HEK293 (cell line): Measurements from ENCODE around the gene ISYNA1.

Experiments
- BCL11B ChIP-seq: fragments of 450-650 bp; formaldehyde crosslinking; IDR thresholded peaks from 2 replicates; pipeline ENCODE4 v1.5.1; 2016; ENCODE audit warnings: low read depth, missing biosample characterization, missing genetic modification characterization
- GLI4 ChIP-seq: fragments of 450-650 bp; formaldehyde crosslinking; IDR thresholded peaks from 2 replicates; pipeline ENCODE4 v1.5.1; 2016; ENCODE audit warnings: missing biosample characterization, missing genetic modification characterization
- GLIS2 ChIP-seq: fragments of 450-650 bp; formaldehyde crosslinking; IDR thresholded peaks from 2 replicates; pipeline ENCODE4 v1.5.1; 2016; ENCODE audit warnings: missing biosample characterization, missing genetic modification characterization
- HOXC10 ChIP-seq: sonication (generic); formaldehyde crosslinking; IDR thresholded peaks from 2 replicates; pipeline ENCODE4 v1.8.1; 2023; ENCODE audit warnings: mild to moderate bottlenecking, missing genetic modification reagents
- HOXD13 ChIP-seq: sonication (generic); formaldehyde crosslinking; IDR thresholded peaks from 2 replicates; pipeline ENCODE4 v1.8.0; 2022; ENCODE audit warnings: missing genetic modification reagents, borderline replicate concordance
- KLF16 ChIP-seq: fragments of 450-650 bp; formaldehyde crosslinking; IDR thresholded peaks from 2 replicates; pipeline ENCODE4 v1.5.1; 2017; ENCODE audit warnings: missing biosample characterization, missing genetic modification characterization
- OVOL3 ChIP-seq: fragments of 450-650 bp; formaldehyde crosslinking; IDR thresholded peaks from 2 replicates; pipeline ENCODE4 v1.5.1; 2016; ENCODE audit warnings: missing biosample characterization, missing genetic modification characterization
- PATZ1 ChIP-seq: fragments of 450-650 bp; formaldehyde crosslinking; IDR thresholded peaks from 2 replicates; pipeline ENCODE4 v1.5.1; 2016; ENCODE audit warnings: missing biosample characterization, missing genetic modification characterization
- PRDM10 ChIP-seq: fragments of 450-650 bp; formaldehyde crosslinking; IDR thresholded peaks from 2 replicates; pipeline ENCODE4 v1.5.1; 2016; ENCODE audit warnings: missing biosample characterization, missing genetic modification characterization
- SP2 ChIP-seq: fragments of 450-650 bp; formaldehyde crosslinking; IDR thresholded peaks from 2 replicates; pipeline ENCODE4 v1.5.1; 2016; ENCODE audit warnings: missing biosample characterization, missing genetic modification characterization
- SP7 ChIP-seq: fragments of 450-650 bp; formaldehyde crosslinking; IDR thresholded peaks from 2 replicates; pipeline ENCODE4 v1.5.1; 2016; ENCODE audit warnings: missing biosample characterization, missing genetic modification characterization
- YY2 ChIP-seq: fragments of 450-650 bp; formaldehyde crosslinking; IDR thresholded peaks from 2 replicates; pipeline ENCODE4 v1.5.1; 2016; ENCODE audit warnings: missing biosample characterization, missing genetic modification characterization
- ZBTB21 ChIP-seq: fragments of 450-650 bp; formaldehyde crosslinking; IDR thresholded peaks from 2 replicates; pipeline ENCODE4 v1.5.1; 2017; ENCODE audit warnings: missing biosample characterization, missing genetic modification characterization
- ZNF121 ChIP-seq: fragments of 450-650 bp; formaldehyde crosslinking; IDR thresholded peaks from 2 replicates; pipeline ENCODE4 v1.5.1; 2016; ENCODE audit warnings: missing biosample characterization, missing genetic modification characterization
- ZNF138 ChIP-seq: fragments of 450-650 bp; formaldehyde crosslinking; IDR thresholded peaks from 2 replicates; pipeline ENCODE4 v1.5.1; 2016; ENCODE audit warnings: missing biosample characterization, missing genetic modification characterization, borderline replicate concordance
- ZNF174 ChIP-seq: fragments of 450-650 bp; formaldehyde crosslinking; IDR thresholded peaks from 2 replicates; pipeline ENCODE4 v1.5.0; 2017; ENCODE audit warnings: missing biosample characterization, mild to moderate bottlenecking, missing genetic modification characterization
- ZNF175 ChIP-seq: fragments of 450-650 bp; formaldehyde crosslinking; IDR thresholded peaks from 2 replicates; pipeline ENCODE4 v1.5.1; 2016; ENCODE audit warnings: missing biosample characterization, missing genetic modification characterization
- ZNF341 ChIP-seq: fragments of 450-650 bp; formaldehyde crosslinking; IDR thresholded peaks from 2 replicates; pipeline ENCODE4; 2016; ENCODE audit warnings: low read depth, missing biosample characterization, missing genetic modification characterization
- ZNF362 ChIP-seq: fragments of 450-650 bp; formaldehyde crosslinking; IDR thresholded peaks from 2 replicates; pipeline ENCODE4 v1.5.1; 2016; ENCODE audit warnings: missing biosample characterization, missing genetic modification characterization
- ZNF391 ChIP-seq: fragments of 450-650 bp; formaldehyde crosslinking; IDR thresholded peaks from 2 replicates; pipeline ENCODE4 v1.5.1; 2016; ENCODE audit warnings: low read depth, missing biosample characterization, missing genetic modification characterization, borderline replicate concordance
- ZNF501 ChIP-seq: fragments of 450-650 bp; formaldehyde crosslinking; IDR thresholded peaks from 2 replicates; pipeline ENCODE4 v1.5.1; 2016; ENCODE audit warnings: missing biosample characterization, missing genetic modification characterization
- ZNF623 ChIP-seq: fragments of 450-650 bp; formaldehyde crosslinking; IDR thresholded peaks from 2 replicates; pipeline ENCODE4 v1.5.1; 2016; ENCODE audit warnings: missing biosample characterization, missing genetic modification characterization
- ZNF645 ChIP-seq: fragments of 450-650 bp; formaldehyde crosslinking; IDR thresholded peaks from 2 replicates; pipeline ENCODE4; 2016; ENCODE audit warnings: missing biosample characterization, missing genetic modification characterization
- ZNF670 ChIP-seq: fragments of 450-650 bp; formaldehyde crosslinking; IDR thresholded peaks from 2 replicates; pipeline ENCODE4 v1.5.1; 2016; ENCODE audit warnings: missing biosample characterization, missing genetic modification characterization, low read depth
- ZNF76 ChIP-seq: fragments of 450-650 bp; formaldehyde crosslinking; IDR thresholded peaks from 2 replicates; pipeline ENCODE4; 2016; ENCODE audit warnings: low read depth, missing biosample characterization, missing genetic modification characterization, borderline replicate concordance
- ZNF843 ChIP-seq: fragments of 450-650 bp; formaldehyde crosslinking; IDR thresholded peaks from 2 replicates; pipeline ENCODE4 v1.5.1; 2016; ENCODE audit warnings: missing biosample characterization, missing genetic modification characterization
- ZXDB ChIP-seq: fragments of 450-650 bp; formaldehyde crosslinking; IDR thresholded peaks from 2 replicates; pipeline ENCODE4 v1.5.1; 2016; ENCODE audit warnings: missing biosample characterization, missing genetic modification characterization
- TF ChIP-seq, protein P1 (sequence below): fragments of 450-650 bp; formaldehyde crosslinking; IDR thresholded peaks from 2 replicates; pipeline ENCODE4 v1.5.1; 2016; ENCODE audit warnings: missing biosample characterization, missing genetic modification characterization, borderline replicate concordance

Gene ISYNA1

DNA sequence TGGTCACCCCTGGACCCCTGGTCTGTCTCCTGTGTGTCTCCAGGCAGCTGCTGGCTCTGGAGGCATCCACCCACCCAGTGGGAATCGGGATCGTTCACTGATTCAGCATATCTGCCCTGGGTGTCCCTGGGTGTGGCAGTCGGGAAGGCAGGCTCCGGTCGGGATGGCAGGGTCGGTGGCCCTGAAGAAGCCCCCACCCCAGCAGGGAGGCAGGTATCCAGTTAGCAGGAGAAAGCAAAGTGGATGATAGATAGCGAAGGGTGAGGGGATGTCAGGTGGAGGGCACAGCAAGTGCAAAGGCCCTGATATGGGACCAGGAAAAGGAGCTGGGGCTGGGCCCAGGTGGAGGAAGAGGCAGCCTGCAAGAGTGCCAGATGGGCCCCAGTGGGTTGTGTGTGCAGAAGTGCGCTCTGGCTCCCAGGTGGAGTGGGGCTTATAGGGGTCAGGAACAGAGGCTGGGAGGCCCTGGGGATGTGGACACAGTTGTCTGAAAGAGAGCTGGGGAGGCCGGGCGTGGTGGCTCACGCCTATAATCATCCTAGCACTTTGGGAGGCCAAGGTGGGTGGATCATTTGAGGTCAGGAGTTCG, 16.5 kb downstream of the ISYNA1 start (continued):
- TF ChIP-seq GLI4 (tag by site-specific recombination) (no peak), OVOL3 (no peak), ZNF76 (tag by site-specific recombination) (no peak), ZXDB (no peak), ZNF670 (tag by site-specific recombination) (no peak), GLIS2 (tag by site-specific recombination) (no peak), ZNF362 (no peak), ZNF843 (tag by site-specific recombination) (no peak), ZNF341 (tag by site-specific recombination) (no peak), ZNF623 (peak; percentile 94), SP7 (0 out of 2 replicates have a peak, but pooled peaks have one; percentile 27), ZBTB21 (tag by site-specific recombination) (no peak), ZNF174 (tag by site-specific recombination) (no peak), SP2 (tag by site-specific recombination) (no peak), KLF16 (tag by site-specific recombination) (no peak), ZNF645 (no peak), HOXD13 (CRISPR knock-in tag) (no peak), BCL11B (tag by site-specific recombination) (no peak), PATZ1 (tag by site-specific recombination) (peak; percentile 12; the same call in 1 of the 2 replicates), ZNF138 (tag by site-specific recombination) (no peak), YY2 (no peak), ZNF121 (tag by site-specific recombination) (no peak), ZNF175 (tag by site-specific recombination) (no peak), HOXC10 (CRISPR knock-in tag) (no peak), ZNF501 (tag by site-specific recombination) (no peak), PRDM10 (no peak), ZNF391 (no peak)
- TF ChIP-seq, protein P1, sequence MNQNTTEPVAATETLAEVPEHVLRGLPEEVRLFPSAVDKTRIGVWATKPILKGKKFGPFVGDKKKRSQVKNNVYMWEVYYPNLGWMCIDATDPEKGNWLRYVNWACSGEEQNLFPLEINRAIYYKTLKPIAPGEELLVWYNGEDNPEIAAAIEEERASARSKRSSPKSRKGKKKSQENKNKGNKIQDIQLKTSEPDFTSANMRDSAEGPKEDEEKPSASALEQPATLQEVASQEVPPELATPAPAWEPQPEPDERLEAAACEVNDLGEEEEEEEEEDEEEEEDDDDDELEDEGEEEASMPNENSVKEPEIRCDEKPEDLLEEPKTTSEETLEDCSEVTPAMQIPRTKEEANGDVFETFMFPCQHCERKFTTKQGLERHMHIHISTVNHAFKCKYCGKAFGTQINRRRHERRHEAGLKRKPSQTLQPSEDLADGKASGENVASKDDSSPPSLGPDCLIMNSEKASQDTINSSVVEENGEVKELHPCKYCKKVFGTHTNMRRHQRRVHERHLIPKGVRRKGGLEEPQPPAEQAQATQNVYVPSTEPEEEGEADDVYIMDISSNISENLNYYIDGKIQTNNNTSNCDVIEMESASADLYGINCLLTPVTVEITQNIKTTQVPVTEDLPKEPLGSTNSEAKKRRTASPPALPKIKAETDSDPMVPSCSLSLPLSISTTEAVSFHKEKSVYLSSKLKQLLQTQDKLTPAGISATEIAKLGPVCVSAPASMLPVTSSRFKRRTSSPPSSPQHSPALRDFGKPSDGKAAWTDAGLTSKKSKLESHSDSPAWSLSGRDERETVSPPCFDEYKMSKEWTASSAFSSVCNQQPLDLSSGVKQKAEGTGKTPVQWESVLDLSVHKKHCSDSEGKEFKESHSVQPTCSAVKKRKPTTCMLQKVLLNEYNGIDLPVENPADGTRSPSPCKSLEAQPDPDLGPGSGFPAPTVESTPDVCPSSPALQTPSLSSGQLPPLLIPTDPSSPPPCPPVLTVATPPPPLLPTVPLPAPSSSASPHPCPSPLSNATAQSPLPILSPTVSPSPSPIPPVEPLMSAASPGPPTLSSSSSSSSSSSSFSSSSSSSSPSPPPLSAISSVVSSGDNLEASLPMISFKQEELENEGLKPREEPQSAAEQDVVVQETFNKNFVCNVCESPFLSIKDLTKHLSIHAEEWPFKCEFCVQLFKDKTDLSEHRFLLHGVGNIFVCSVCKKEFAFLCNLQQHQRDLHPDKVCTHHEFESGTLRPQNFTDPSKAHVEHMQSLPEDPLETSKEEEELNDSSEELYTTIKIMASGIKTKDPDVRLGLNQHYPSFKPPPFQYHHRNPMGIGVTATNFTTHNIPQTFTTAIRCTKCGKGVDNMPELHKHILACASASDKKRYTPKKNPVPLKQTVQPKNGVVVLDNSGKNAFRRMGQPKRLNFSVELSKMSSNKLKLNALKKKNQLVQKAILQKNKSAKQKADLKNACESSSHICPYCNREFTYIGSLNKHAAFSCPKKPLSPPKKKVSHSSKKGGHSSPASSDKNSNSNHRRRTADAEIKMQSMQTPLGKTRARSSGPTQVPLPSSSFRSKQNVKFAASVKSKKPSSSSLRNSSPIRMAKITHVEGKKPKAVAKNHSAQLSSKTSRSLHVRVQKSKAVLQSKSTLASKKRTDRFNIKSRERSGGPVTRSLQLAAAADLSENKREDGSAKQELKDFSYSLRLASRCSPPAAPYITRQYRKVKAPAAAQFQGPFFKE, result no peak
- TF ChIP-seq, all 188 proteins: peak for 10
